DND-41 (cell line): ENCODE measurements around the gene RFX2.

Experiments used
- CTCF ChIP-seq: IDR thresholded peaks from 2 replicates; pipeline ENCODE4 v1.5.1; 2012; ENCODE audit warnings: borderline replicate concordance, low read length, moderate library complexity, mild to moderate bottlenecking; ENCODE audit not compliant: poor library complexity, severe bottlenecking; ENCODE audit errors: extremely low read depth
- EZH2 ChIP-seq: IDR thresholded peaks from 3 replicates; pipeline ENCODE4 v1.6.1; 2012; ENCODE audit warnings: borderline replicate concordance, low read depth, mild to moderate bottlenecking, moderate library complexity, low read length, inconsistent platforms; ENCODE audit not compliant: severe bottlenecking

GRCh38 chr19:6057651-6058517 lies 52.4 kb downstream of the RFX2 start:
- TF ChIP-seq CTCF (no peak), EZH2 (no peak)
